ENCODE measurements around the gene SHH.

DNA sequence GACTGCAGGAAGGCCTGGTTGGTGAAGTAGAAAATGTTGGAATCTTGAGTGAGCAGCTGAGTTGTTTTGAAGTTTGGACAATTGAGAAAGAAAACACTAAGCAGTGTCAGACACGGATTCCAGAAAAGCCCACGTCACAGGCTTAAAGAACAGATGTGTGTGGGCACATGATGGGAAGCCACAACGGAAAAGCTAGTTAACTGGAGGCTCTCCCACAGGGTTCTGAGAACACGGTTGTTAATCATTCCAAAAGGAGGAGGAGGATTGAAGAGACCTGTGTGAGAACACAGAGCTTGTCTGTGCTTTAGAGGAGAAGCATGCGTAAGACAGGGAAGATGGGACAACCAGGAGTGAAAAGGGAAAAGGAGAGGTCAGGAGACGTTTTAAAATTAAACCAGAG, 42.6 kb downstream of the SHH start:
- TF ChIP-seq ZNF274 (IDR thresholded peaks at IDR 0.05; ENCODE audit: low read depth, low read length) (no peak), YY1 (IDR thresholded peaks at IDR 0.05; ENCODE audit: insufficient read depth, insufficient read length) (no peak), SUZ12 (IDR thresholded peaks at IDR 0.05; ENCODE audit: extremely low read depth, insufficient read depth, insufficient read length) (no peak)
